PC-9 (cell line): ENCODE results near the gene KCNJ3.

ENCODE experiments used
- EZH2 ChIP-seq: fragments of 200-600 bp; sonication (generic); IDR thresholded peaks from 2 replicates; pipeline ENCODE4 v1.8.0; 2017; ENCODE audit warnings: antibody characterized with exemption, low read depth
- TF ChIP-seq, protein P1 (sequence below): fragments of 200-600 bp; sonication (generic); conservative IDR thresholded peaks from 2 replicates; pipeline ENCODE4 v1.6.1; 2017; ENCODE audit warnings: mixed run types, antibody characterized with exemption, mild to moderate bottlenecking, moderate library complexity

DNA sequence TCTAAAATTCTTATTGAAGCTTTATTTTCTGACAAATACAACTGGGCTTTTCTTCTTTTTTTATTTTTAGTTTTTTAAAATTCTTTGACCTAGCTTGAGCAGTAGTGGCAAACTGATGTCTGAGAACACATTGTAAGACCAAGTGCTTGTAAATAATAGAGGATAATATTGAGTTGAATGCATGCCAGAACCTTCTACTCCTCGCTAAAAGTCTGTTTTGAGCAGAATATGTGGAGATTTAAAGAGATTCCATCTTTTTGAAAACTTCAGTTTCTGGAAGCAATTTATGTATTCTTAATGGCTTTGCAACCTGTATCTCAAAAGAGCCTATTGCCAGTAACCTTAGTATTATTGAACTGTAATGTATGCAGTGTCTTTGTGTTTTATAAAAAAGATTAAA, 148.3 kb downstream of the KCNJ3 start:
- TF ChIP-seq, protein P1, sequence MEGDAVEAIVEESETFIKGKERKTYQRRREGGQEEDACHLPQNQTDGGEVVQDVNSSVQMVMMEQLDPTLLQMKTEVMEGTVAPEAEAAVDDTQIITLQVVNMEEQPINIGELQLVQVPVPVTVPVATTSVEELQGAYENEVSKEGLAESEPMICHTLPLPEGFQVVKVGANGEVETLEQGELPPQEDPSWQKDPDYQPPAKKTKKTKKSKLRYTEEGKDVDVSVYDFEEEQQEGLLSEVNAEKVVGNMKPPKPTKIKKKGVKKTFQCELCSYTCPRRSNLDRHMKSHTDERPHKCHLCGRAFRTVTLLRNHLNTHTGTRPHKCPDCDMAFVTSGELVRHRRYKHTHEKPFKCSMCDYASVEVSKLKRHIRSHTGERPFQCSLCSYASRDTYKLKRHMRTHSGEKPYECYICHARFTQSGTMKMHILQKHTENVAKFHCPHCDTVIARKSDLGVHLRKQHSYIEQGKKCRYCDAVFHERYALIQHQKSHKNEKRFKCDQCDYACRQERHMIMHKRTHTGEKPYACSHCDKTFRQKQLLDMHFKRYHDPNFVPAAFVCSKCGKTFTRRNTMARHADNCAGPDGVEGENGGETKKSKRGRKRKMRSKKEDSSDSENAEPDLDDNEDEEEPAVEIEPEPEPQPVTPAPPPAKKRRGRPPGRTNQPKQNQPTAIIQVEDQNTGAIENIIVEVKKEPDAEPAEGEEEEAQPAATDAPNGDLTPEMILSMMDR = no peak
- TF ChIP-seq EZH2 = no peak
